ENCODE results near the gene LMBR1.
"Not testable (repeated sequence)": the region's sequence is repeated elsewhere in the genome, so short reads cannot be mapped to it uniquely, and the experiment has no call there.

Gene LMBR1

DNA sequence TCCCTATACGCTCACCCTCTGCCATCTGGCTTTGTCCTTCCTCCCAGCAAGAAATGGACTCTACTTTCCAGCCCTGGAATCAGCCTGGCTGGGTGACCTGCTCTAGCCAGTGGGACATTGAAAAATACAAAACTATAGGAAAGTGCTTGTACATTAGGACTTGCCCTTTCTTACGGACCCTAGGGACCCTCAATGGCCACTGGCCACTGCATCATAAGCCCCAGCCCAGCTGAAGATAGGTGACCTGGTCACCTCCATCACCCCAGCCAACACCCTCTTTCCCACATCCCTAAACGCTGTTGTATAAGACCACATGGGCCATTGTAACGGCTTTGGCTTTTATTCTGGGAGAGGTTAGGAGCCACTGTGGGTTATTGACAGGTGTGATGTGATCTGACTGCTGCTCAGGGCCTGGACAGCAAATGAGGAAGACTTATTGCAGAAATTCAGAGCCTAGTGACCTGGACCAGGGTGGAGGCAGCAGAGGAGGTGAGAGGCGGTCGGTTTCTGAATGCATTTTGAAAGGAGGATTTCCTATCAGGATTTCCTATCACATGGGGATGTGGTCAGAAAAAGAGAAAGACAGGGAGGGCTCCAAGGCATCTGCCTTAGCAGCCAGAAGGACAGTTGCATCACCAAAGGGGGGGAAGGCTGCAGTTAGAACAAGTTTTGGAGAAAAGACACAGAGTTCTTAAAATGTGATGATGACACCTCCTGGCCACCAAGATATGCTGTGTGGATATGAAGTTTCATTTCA, 2.2 kb upstream of the LMBR1 start:
- Histone ChIP-seq H3K9me3 (ENCODE audit: low read length) (no peaks in the 10 kb centered on the region), H2AFZ (ENCODE audit: low read depth, low read length) (no peak overlapping the region), H3K4me1 (ENCODE audit: insufficient read depth, low read length) (peaks cover 6% of the 10 kb centered on the region), H3K36me3 (ENCODE audit: insufficient read depth, low read length) (no peaks in the 10 kb centered on the region), H3K4me3 (ENCODE audit: low read length) (no peak overlapping the region), H3K27me3 (ENCODE audit: insufficient read depth, low read length) (no peaks in the 10 kb centered on the region)

DNA sequence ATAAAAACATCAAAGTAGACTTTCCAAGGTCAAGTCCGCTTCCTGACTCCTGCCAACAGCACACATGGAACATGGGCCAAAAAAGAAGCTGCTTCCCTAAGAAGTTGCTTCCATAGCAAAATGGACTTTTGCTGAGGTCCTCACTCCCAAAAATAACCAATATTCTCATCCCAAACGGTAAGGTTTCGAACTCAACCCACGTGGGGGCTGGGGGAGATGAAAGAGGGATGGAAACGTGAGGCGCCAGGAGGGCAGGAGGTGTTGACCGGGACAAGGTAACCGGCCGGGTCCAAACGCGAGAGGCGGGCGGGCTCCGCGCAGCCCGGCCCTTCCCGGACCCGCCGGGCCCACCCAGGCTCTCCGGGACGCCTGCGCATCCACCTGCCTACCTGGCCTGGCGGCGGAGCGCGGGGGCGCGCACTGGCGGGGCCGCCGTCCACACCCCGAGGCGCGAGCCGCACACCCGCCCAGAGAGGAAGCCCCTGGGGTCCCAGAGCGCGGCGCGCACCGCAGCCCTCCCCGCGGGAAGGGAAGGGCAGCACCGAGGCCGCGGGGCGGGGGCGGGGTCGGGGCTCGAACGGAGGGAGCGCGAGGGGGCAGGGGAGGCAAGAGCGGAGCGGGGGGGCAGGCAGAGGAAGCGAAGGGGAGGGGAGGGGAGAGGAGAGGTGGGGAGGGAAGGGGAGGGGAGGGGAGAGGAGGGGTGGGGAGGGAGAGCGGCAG, 742 bp downstream of the LMBR1 start:
- peaks cover 6% of the 10 kb centered on the region for H3K4me1 ChIP-seq (ENCODE audit: insufficient read depth, low read length)
- H3K9me3 ChIP-seq (ENCODE audit: low read length): no peaks in the 10 kb centered on the region
- no peaks in the 10 kb centered on the region for H3K27me3 ChIP-seq (ENCODE audit: insufficient read depth, low read length)
- peak overlapping the region; percentile 93 for H3K4me3 ChIP-seq (ENCODE audit: low read length)
- H3K36me3 ChIP-seq (ENCODE audit: insufficient read depth, low read length): no peaks in the 10 kb centered on the region
- H2AFZ ChIP-seq (ENCODE audit: low read depth, low read length): peak overlapping the region; percentile 97

DNA sequence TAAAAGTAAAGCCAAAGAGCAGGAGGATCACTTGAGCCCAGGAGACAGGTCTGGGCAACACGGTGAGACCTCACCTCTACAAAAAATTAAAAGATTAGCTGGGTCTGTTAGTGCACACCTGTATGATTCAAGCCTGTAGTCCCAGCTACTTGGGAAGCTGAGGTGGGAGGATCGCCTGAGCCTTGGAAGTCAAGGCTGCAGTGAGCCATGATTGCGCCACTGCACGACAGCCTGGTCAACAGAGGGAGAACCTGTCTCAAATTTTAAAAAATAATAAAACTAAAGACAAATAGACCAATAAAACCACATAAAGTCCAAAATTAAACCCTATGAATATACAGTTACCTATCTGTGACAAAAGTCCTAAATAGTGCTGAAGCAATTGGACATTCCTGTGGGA, 3.2 kb downstream of the LMBR1 start:
- Histone ChIP-seq H3K36me3 (ENCODE audit: insufficient read depth, low read length) (no peaks in the 10 kb centered on the region), H2AFZ (ENCODE audit: low read depth, low read length) (no peak overlapping the region), H3K9me3 (ENCODE audit: low read length) (peaks cover 3% of the 10 kb centered on the region), H3K27me3 (ENCODE audit: insufficient read depth, low read length) (no peaks in the 10 kb centered on the region), H3K4me1 (ENCODE audit: insufficient read depth, low read length) (peaks cover 6% of the 10 kb centered on the region), H3K4me3 (ENCODE audit: low read length) (no peak overlapping the region)

DNA sequence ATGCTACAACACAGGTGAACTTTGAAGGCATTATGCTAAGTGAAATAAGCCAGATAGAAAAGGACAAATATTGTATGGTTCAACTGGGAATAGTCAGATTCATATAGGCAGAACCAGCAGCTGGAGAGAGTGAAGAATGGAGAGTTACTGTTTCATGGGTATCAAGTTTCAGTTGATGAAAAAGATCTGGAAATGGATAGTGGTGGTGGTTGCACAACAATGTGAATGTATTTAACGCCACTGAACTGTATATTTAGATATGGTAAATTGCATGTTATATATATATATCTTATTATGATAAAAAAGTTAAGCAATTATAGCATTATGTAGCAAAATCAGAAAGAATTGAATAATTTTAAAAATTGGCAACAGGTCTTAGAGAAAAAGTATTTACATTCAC, 3.9 kb downstream of the LMBR1 start:
- Histone ChIP-seq H3K36me3 (ENCODE audit: insufficient read depth, low read length) (no peaks in the 10 kb centered on the region), H3K9me3 (ENCODE audit: low read length) (peaks cover 4% of the 10 kb centered on the region), H2AFZ (ENCODE audit: low read depth, low read length) (no peak overlapping the region), H3K4me1 (ENCODE audit: insufficient read depth, low read length) (peaks cover 6% of the 10 kb centered on the region), H3K4me3 (ENCODE audit: low read length) (no peak overlapping the region), H3K27me3 (ENCODE audit: insufficient read depth, low read length) (no peaks in the 10 kb centered on the region)

DNA sequence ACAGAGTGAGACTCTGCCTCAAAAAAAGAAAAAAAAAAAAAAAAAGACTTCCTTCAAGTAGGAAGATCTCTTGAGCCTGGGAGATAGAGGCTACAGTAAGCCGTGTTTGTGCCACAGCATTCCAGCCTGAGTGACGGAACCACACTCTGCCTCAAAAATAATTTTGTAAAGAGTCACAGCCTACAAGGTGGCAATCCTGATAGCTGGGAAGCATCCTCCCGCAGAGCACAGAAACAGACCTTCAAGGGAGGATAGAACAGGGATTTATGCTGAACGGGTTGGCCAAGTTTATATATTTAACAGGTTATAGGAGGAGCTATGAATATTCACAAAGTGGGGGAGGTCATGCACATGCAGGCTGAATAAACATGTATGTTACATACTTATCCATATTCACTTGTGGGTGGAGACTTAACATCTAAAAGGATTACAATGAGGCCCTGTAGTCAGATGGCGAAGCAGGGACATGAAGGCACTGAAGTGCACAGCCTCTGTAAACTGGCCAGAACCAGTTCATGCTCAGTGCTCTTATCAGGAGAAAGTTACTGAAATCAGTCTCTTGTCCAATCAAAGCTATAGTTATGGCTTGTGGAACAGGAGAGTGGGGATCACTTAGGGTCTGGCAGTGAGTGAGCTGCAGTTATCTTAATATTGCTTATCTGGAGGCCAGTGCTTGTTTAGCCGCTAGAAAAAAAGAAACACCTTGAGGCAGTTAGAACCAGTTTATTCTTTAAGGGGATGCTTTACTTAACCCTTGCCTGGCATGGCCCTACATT, 6.8 kb downstream of the LMBR1 start:
- peaks cover 5% of the 10 kb centered on the region for H3K36me3 ChIP-seq (ENCODE audit: insufficient read depth, low read length)
- no peaks in the 10 kb centered on the region for H3K27me3 ChIP-seq (ENCODE audit: insufficient read depth, low read length)
- H3K4me1 ChIP-seq (ENCODE audit: insufficient read depth, low read length): no peaks in the 10 kb centered on the region
- no peak overlapping the region for H2AFZ ChIP-seq (ENCODE audit: low read depth, low read length)
- peaks cover 7% of the 10 kb centered on the region for H3K9me3 ChIP-seq (ENCODE audit: low read length)
- no peak overlapping the region for H3K4me3 ChIP-seq (ENCODE audit: low read length)

DNA sequence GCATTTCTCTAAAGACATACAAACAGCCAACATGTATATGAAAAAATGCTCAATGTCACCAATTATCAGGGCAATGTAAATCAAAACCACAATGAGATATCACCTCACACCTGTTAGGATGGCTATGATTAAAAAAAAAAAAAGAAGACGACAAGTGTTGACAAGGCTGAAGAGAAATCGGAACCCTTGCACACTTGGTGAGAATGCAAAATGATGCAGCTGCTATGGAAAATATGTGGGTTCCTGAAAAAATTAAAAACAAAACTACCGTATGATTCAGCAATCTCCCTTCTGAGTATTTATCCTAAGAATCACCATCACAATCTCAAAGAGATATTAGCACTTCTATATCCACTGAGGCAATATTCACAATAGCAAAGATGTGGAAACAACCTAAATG, 11.3 kb downstream of the LMBR1 start:
- H3K4me1 ChIP-seq (ENCODE audit: insufficient read depth, low read length): no peaks in the 10 kb centered on the region
- no peaks in the 10 kb centered on the region for H3K27me3 ChIP-seq (ENCODE audit: insufficient read depth, low read length)
- no peak overlapping the region for H3K4me3 ChIP-seq (ENCODE audit: low read length)
- H3K9me3 ChIP-seq (ENCODE audit: low read length): peaks cover 12% of the 10 kb centered on the region
- peaks cover 5% of the 10 kb centered on the region for H3K36me3 ChIP-seq (ENCODE audit: insufficient read depth, low read length)
- H2AFZ ChIP-seq (ENCODE audit: low read depth, low read length): no peak overlapping the region

DNA sequence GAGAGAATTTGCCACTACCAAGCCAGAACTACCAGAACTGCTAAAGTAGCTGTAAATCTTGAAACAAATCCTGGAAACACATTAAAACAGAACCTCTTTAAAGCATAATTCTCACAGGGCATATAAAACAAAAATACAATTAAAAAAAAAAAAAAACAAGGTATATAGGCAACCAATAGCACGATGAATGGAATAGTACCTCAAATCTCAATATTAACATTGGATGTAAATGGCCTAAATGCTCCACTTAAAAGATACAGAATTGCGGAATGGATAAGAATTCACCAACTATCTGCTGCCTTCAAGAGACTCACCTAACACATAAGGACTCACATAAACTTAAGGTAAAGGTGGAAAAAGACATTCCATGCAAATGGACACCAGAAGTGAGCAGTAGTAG, 17.2 kb downstream of the LMBR1 start:
- Histone ChIP-seq H3K36me3 (ENCODE audit: insufficient read depth, low read length) (peaks cover 8% of the 10 kb centered on the region), H3K4me1 (ENCODE audit: insufficient read depth, low read length) (no peaks in the 10 kb centered on the region), H3K27me3 (ENCODE audit: insufficient read depth, low read length) (no peaks in the 10 kb centered on the region), H3K9me3 (ENCODE audit: low read length) (peaks cover 18% of the 10 kb centered on the region), H2AFZ (ENCODE audit: low read depth, low read length) (no peak overlapping the region), H3K4me3 (ENCODE audit: low read length) (no peak overlapping the region)

DNA sequence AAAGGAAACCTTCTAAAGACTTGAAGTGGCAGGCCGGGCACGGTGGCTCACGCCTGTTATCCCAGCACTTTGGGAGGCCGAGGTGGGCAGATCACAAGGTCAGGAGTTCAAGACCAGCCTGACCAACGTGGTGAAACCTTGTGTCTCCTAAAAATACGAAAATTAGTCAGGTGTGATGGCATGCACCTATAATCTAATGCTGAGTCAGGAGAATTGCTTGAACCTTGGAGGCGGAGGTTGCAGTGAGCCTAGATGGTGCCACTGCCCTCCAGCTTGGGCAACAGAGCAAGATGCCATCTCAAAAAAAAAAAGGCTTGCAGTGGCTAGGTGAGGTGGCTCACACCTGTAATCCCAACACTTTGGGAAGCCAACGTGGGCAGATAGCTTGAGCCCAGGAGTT, 24.6 kb downstream of the LMBR1 start:
- not testable (repeated sequence) for H3K27me3 ChIP-seq (ENCODE audit: insufficient read depth, low read length); H3K4me3 ChIP-seq (ENCODE audit: low read length); H2AFZ ChIP-seq (ENCODE audit: low read depth, low read length); H3K4me1 ChIP-seq (ENCODE audit: insufficient read depth, low read length)
- peaks cover 11% of the 10 kb centered on the region for H3K9me3 ChIP-seq (ENCODE audit: low read length)
- H3K36me3 ChIP-seq (ENCODE audit: insufficient read depth, low read length): peaks cover 10% of the 10 kb centered on the region

DNA sequence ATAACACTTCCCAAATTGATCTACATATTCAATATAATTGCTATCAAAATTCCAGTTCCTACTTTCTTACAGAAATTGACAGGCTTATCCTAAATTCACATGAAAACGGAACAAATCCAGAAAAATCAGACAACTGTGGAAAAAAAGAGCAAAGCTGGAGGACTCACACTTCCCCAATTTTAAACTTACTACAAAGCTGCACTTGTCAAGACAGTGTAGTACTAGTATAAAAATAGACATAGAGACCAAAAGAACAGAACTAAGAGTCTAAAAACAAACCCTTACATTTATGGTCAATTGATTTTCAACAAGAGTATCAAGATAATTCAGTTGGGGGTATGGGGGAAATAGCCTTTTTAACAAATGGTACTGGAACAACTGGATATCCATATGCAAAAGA, 27.5 kb downstream of the LMBR1 start:
- no peak overlapping the region for H3K4me3 ChIP-seq (ENCODE audit: low read length)
- no peaks in the 10 kb centered on the region for H3K4me1 ChIP-seq (ENCODE audit: insufficient read depth, low read length)
- H3K36me3 ChIP-seq (ENCODE audit: insufficient read depth, low read length): peaks cover 5% of the 10 kb centered on the region
- H2AFZ ChIP-seq (ENCODE audit: low read depth, low read length): no peak overlapping the region
- no peaks in the 10 kb centered on the region for H3K27me3 ChIP-seq (ENCODE audit: insufficient read depth, low read length)
- H3K9me3 ChIP-seq (ENCODE audit: low read length): peaks cover 21% of the 10 kb centered on the region

DNA sequence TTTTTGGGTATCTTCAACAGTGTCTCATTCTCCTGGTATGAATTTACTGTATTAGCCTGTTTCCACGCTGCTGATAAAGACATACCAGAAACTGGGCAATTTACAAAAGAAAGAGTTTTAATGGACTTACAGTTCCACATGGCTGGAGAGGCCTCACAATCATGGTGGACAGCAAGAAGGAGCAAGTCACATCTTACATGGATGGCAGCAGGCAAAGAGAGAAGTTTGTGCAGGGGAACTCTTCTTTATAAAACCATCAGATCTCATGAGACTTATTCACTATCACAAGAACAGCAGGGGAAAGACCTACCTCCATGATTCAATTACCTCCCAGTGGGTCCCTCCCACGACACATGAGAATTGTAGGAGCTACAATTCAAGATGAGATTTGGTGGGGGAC, 31.0 kb downstream of the LMBR1 start:
- H2AFZ ChIP-seq (ENCODE audit: low read depth, low read length); H3K4me1 ChIP-seq (ENCODE audit: insufficient read depth, low read length); H3K36me3 ChIP-seq (ENCODE audit: insufficient read depth, low read length); H3K4me3 ChIP-seq (ENCODE audit: low read length); H3K27me3 ChIP-seq (ENCODE audit: insufficient read depth, low read length): not testable (repeated sequence)
- peaks cover 25% of the 10 kb centered on the region for H3K9me3 ChIP-seq (ENCODE audit: low read length)

DNA sequence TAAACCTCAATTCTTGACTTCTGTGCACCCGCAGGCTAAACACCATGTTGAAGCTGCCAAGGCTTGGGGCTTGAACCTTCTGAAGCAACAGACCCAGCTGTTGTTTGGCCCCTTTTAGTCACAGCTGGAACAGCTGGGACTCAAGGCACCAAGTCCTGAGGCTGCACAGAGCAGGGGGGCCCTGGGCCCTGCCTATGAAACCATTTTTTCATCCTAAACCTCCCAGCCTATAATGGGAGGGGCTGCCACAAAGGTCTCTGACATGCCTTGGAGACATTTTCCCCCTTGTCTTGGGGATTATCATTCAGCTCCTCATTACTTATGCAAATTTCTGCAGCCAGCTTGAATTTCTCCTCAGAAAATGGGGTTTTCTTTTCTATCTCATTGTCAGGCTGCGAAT, 31.8 kb downstream of the LMBR1 start:
- H3K4me1 ChIP-seq (ENCODE audit: insufficient read depth, low read length): no peaks in the 10 kb centered on the region
- peaks cover 3% of the 10 kb centered on the region for H3K36me3 ChIP-seq (ENCODE audit: insufficient read depth, low read length)
- no peaks in the 10 kb centered on the region for H3K27me3 ChIP-seq (ENCODE audit: insufficient read depth, low read length)
- no peak overlapping the region for H3K4me3 ChIP-seq (ENCODE audit: low read length)
- H2AFZ ChIP-seq (ENCODE audit: low read depth, low read length): no peak overlapping the region
- H3K9me3 ChIP-seq (ENCODE audit: low read length): peaks cover 29% of the 10 kb centered on the region

DNA sequence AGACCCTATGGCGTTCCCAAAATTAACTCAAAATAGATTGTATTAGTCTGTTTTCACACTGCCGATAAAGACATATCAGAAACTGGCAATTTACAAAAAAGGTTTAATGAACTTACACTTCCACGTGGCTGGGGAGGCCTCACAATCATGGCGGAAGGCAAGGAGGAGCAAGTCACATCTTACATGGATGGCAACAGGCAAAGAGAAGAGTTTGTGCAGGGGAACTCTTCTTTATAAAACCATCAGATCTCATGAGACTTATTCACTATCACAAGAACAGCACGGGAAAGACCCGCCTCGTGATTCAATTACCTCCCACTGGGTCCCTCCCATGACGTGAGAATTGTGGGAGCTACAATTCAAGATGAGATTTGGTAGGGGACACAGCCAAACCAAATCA, 32.9 kb downstream of the LMBR1 start:
- H3K4me3 ChIP-seq (ENCODE audit: low read length); H3K4me1 ChIP-seq (ENCODE audit: insufficient read depth, low read length); H3K36me3 ChIP-seq (ENCODE audit: insufficient read depth, low read length); H3K27me3 ChIP-seq (ENCODE audit: insufficient read depth, low read length); H2AFZ ChIP-seq (ENCODE audit: low read depth, low read length): not testable (repeated sequence)
- peaks cover 29% of the 10 kb centered on the region for H3K9me3 ChIP-seq (ENCODE audit: low read length)

DNA sequence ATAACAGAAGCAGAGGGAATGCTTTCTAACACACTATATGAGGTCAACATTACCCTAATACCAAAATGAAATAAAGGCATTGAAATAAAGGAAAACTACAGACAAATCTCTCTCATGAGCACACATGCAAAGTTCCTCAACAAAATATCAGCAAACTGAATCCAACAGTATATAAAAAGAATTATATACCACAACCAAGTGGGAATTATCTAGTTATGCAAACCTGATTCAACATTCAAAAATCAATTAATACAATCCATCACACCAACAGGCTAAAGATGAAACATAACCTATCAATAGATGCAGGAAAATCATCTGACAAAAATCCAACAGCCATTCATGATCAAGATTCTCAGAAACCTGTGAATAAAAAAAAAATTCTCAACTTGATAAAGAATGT, 34.5 kb downstream of the LMBR1 start:
- Histone ChIP-seq H3K27me3 (ENCODE audit: insufficient read depth, low read length) (no peaks in the 10 kb centered on the region), H2AFZ (ENCODE audit: low read depth, low read length) (no peak overlapping the region), H3K9me3 (ENCODE audit: low read length) (peaks cover 32% of the 10 kb centered on the region), H3K4me3 (ENCODE audit: low read length) (no peak overlapping the region), H3K36me3 (ENCODE audit: insufficient read depth, low read length) (peaks cover 3% of the 10 kb centered on the region), H3K4me1 (ENCODE audit: insufficient read depth, low read length) (no peaks in the 10 kb centered on the region)
